NOMO-1 (cell line): Measurements from ENCODE around the gene FAM162B.
A peak's percentile ranks its signal among the peaks of the same experiment; 100 is the strongest.
"Not testable (repeated sequence)": the region's sequence is repeated elsewhere in the genome, so short reads cannot be mapped to it uniquely, and the experiment has no call there.

ENCODE experiments used
- DNase-seq, 2 experiments: peaks; one replicate each; lab custom pipeline; 2025; ENCODE audit not compliant: unreplicated experiment in 2 of 2; lab: John Stamatoyannopoulos, UW

The FAM162B gene

DNA sequence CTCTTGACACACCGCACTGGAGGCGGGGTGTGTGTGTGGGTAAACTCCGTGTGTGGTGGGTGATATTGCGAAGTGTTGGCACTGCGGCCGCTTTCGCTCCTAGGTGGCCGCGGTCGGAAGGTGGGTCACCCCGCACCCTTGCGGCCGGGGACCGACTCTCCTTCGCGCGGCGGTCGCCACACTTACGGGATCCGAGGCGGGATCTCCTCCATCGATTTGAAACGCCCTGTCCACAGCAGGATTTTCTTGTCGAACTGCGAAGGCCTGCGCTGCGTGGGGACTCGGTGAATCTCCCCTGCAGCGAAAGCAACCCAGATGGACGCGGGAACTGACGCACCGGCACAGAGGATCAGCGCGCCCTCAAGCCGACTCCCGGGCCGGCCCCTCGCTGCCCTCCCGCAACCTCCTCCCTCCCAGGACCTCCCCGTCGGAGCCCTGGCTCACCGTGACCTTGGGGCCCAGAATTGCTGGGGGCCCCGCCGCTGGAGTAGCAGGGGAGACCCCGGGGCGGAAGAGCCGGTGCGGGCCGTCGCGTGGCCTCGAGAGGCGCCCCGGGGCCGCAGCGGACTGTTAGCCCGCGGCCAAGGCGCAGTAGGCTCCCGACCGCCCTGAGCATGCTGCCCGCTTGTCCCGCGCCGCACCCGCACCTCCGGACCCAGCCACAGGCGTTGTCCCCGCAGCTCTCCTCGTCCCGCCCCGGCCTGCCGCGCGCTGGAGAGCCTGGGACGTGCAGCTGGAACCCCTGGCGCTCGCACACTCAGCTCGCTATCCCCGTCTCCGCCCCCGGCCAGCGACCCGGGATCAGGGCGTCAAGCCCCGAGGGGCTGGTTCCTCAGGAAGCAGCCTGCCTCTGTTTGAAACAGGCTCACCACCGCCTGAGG is at the start of gene FAM162B:
Gene FAM162B (minus strand): TSS at position 759 of the 881 bp plus-strand sequence. CDS start 143 bp downstream, at position 616.
- no peak for DNase-seq

DNA sequence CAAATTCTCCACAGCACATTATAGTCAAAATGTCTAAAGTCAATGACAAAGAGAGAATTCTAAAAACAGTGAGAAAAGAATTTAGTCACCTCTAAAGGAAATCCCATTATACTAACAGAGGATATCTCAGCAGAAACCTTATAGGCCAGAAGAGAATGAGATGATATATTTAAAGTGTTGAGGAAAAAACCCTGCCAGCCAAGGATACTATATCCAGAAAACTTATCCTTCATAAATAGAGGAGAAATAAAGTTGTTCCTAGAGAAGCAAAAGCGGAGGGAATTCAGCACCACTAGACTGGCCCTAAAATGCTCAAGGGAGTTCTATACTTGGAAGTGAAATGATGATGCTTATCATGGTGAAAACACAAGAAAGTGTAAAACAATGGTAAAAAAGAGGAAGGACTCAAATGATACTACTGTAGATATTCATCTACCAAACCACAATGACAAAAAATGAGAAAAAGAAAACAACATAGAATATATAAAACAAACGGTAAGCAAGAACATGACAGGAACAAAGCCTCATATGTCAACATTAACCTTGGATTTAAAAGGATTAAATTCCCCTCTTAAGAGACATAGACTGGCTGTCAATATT is 46.6 kb upstream of the FAM162B start:
- DNase-seq: no peak

DNA sequence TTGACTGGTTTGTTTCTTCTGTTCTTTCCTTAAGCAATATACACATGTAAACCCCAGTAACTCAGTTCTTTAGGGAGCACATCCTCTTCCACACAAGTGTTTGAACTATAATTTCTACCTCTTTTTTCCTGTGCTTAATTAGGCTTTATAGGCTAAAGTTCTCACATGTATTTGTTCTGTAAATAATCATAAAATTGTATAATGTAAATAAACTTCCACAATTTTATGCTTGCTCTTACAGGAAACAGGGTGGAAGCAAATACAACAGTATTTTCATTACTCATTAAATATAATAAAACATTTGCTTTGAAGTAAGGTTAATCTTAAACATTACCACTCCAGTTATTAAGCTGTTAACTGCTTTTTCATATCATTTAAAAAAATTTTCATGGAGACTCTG is 36.5 kb upstream of the FAM162B start:
- DNase-seq: no peak

- DNase-seq: no peak
Measured at GRCh38 chr6:116799945-116800344, 34.4 kb upstream of the FAM162B start.

- no peak for DNase-seq
Measured at GRCh38 chr6:116797585-116797984, 32.1 kb upstream of the FAM162B start.

GRCh38 chr6:116793224-116793623 is 27.7 kb upstream of the FAM162B start:
- DNase-seq: no peak

DNA sequence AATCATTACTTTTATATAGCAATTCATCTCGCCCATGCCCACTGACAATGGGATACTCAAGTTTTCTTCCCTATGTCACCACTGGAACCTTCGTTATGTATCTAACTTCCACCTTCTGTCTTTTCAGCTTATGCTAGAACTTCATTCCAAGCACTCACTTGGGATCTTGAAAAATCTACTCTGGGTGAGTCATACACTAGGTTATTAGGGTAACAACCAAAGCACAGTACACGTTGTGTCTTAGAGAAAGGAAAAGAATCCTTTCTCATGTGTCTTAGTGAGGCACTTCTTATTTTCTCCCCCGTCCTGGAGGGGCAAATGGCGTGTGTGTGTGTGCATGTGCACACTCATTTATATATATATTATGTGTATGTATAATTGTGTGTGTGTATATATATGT is 18.3 kb upstream of the FAM162B start:
- no peak for DNase-seq

DNA sequence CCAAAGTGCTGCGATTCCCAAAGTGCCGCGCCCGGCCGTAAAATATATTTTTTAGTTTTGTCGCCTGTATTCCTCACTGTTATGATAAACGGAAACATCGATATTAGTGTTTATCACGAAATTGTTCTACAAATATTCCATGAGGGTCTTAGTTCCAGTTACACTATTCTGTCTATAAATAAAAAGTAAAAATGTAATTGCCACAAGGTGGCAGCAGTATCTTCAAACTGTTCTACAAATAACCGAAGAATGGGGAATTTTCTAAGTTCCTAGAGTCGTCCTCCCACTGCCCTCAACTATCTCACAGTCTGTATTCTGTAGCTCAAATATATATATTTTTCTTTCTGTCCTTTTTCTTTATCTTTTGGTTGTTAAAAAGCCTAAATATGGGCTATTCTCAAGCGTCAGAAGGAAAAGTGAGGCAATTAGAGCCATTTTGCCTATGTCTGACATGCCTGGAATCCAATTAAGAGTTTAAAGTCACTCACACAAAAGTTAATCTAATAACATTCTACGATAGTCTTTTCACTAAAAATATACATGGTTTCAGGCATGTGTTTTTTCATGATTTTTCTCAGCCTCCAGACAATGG is 14.2 kb upstream of the FAM162B start:
- peak in 1 of 2 experiments; percentile 41 for DNase-seq

DNA sequence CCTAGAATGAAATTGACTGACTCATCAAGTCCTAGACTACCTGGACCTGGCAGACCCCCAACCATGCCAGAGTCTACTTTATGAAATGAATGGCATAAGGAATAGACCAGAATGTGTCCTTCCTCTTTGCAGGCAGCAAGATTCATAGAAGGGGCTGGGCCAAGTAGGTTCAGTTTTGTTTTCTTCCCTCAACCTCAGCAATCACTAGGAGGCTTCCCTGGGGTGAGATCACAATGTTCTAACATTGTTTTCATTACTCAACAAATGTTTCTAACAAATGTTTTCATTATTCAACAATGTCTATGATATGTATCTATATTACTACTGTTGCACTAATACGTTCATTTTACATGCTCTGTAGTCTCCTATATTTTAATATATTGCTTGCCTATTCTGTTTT is 8.4 kb upstream of the FAM162B start:
- no peak for DNase-seq

DNA sequence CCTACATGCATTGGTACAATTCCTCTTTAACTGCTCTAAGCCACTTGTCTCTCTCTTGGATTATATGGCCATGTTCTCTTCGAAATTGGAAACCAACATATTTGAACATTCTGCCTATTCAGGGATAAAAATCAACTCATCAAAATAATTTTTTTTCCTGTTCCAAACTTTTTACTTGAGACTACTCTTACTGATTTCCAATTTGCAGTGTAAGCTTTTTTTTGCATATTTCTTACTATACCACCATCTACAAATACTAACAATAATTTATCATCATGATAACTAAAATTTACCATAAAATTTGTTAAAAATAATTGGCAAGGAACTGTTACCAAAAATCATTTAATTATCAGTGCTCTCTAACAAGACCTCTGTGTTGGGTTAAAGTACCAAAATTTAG is 6.9 kb upstream of the FAM162B start:
- DNase-seq: no peak

GRCh38 chr6:116767715-116768114 is 2.2 kb upstream of the FAM162B start:
- DNase-seq: no peak

DNA sequence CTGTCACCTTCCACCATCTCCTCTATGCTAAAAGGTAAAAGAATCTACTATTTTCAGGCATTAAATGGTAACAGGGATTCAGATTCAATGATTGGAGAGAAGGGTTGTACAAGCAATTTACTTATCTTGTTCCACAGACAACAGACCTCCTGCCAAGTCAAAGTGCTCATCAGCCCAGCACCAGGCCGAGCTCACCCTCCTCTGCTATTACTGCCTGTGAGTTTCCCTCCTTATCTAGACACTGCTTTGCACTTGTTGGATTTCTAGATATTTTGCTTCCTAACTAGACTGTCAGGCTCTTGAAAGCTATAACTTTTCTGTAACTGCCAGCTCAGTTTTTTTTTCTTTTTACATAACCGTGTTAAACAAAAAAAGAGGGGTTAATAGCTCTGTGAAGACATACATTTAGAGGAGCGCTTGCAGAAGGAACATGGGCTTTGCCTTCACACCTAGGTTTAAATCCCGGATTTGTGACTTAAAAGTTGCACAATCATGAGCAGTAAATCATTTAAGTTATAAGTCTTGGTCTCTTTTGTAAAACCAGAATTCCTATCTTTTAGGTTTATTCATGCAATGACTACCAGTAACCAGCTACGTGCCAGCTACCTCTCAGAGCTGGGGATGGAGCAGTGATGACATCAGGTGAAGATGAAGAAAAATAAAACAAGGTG is 1.1 kb upstream of the FAM162B start:
- no peak for DNase-seq

DNA sequence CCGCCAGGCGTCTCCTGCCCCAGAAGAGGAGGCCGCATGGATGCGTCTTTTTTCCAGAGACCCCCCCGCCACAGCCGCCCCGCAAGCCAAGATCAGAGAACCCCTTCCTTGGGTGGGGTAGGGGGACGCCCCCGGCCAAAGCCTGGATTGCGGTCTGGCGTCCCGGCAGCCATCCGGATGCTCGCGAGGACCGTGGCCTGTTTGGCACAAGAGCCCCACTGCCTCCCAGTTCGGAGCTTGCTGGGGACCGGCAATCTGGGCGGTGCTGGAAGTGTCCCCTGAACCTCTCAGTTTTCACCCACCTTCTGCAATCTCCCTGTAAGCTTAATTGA is 924 bp downstream of the FAM162B start:
- no peak for DNase-seq

DNA sequence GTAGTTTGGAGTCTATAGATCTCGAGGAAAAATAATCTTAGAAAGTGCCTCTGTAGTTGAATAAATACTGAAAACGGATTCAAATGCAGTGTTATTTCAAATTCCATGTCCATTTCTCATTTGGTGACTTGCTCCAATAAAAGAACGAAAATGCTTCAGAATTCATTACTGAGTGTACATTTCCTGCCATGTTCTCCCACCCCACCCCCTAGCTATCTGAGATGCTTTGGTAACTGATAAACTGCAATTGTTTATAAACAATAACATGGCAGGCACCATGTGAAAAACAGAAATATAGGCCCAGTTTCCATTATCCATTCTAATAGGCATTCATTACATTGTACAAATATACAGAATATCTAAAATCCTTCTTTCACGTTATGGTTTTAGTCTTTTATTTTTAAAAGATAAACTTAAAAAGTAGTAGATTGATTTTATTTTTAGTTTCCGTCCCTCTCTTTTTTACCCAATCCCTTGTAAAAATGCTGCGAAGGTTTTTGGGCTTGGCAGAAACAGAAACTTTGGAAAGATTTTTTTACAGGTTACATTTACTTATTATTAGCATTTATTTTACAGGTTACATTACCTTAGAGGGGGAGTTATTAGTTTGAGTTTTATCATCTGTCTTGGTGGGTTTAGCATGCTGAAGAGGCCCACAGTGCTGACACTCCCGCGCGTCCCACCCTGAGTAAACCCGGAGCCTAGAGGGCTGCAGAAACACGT is 1.5 kb downstream of the FAM162B start:
- DNase-seq: no peak

GRCh38 chr6:116763048-116763447 is 2.5 kb downstream of the FAM162B start:
- DNase-seq: no peak

- no peak for DNase-seq
Measured at GRCh38 chr6:116762235-116762634, 3.3 kb downstream of the FAM162B start.

DNA sequence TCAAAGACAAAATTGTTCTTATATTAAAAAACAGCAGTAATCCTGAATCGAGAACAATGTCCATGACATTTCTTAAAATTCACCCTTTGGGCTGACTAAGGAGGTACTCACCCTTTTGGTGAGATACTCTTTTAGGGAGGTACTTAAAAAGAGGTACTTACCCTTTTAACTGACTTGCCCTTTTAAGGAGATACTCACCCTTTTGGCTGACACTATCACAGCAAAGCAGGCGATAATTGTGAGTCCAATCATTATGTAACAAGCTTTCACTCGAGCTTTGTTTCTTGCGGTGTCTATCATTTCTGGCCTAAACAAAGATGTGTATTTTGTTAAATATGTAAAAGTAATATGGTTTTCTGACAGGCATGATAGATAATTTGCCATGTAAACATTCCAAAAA is 3.7 kb downstream of the FAM162B start:
- DNase-seq: no peak

- no peak for DNase-seq
Measured at GRCh38 chr6:116745176-116745575, 20.3 kb downstream of the FAM162B start.

GRCh38 chr6:116741571-116741970 is 23.9 kb downstream of the FAM162B start:
- DNase-seq: no peak

DNA sequence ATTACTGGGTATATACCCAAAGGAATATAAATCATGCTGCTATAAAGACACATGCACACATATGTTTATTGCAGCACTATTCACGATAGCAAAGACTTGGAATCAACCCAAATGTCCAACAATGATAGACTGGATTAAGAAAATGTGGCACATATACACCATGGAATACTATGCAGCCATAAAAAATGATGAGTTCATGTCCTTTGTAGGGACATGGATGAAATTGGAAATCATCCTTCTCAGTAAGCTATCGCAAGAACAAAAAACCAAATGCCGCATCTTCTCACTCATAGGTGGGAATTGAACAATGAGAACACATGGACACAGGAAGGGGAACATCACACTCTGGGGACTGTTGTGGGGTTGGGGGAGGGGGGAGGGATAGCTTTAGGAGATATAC is 25.0 kb downstream of the FAM162B start:
- not testable (repeated sequence) for DNase-seq

- DNase-seq: no peak
Measured at GRCh38 chr6:116737004-116737403, 28.5 kb downstream of the FAM162B start.
